ENCODE results near the gene IDUA.

GRCh38 chr4:1047976-1048772, 61.3 kb downstream of the IDUA start:
- TF ChIP-seq ELF4 (IDR thresholded peaks at IDR 0.05), result no peak
- TF ChIP-seq FOXA1 (IDR thresholded peaks at IDR 0.05), result no peak
- no peak for TF ChIP-seq TARDBP (IDR thresholded peaks at IDR 0.05)
- TF ChIP-seq BHLHE40 (IDR thresholded peaks at IDR 0.05; ENCODE audit: borderline replicate concordance), result no peak
